Right renal pelvis (tissue), 4 donors: Measurements from ENCODE around the gene PTPRO. TPM values are rescaled to one million over a fixed set of nuclear protein-coding genes. Genes with fewer than 3 reads are reported as not detected.
A peak's percentile ranks its signal among the peaks of the same experiment; 100 is the strongest.

Experiments
- DNase-seq, 4 donors: peaks; one replicate each; pipeline ENCODE4 v3.0.0-alpha.2; 2013; ENCODE audit warnings: low read depth in 4 of 4, low spot score in 3 of 4, missing footprints in 1 of 4
- polyA plus RNA-seq, 4 donors: library from polyadenylated mRNA; unstranded; fragments of 120-200 nt; gene quantifications; one replicate each; pipeline ENCODE4 v1.2.1, GENCODE V29; 2013; ENCODE audit not compliant: insufficient read length in 4 of 4

Gene PTPRO
- polyA plus RNA-seq, 4 donors, result 198 to 277 (median 259) TPM

GRCh38 chr12:15520844-15521243, 198.5 kb downstream of the PTPRO start:
- no peak for DNase-seq

DNA sequence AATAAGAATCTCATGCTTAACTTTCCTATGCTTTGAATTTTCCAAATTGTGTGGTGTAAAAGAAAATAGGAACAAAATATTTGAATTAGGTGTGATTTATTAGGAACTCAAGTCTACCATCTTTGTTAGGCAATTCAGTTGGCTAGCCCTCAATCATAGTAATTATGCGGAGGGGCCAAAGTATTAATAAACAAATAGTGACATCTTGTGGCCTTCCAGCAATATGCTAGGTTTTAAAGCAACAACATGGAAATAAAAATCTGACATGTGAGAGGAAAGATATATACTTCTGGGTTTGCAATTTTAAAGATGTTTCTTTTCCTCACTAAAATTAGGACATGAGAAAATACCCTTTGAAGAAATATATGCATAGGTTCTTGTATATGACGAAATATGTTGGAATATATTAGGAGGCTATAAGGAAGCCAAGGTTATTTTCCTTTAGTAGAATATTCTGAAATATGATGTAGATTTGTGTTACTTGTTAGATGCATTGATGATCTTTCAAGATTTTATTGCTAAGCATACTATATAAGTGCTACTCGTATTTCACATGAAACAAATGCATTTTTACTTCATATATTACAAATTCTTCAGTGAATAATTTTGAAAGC, 200.4 kb downstream of the PTPRO start:
- peak in 3 of 4 donors; percentile 29 to 41 (median 38) for DNase-seq

DNA sequence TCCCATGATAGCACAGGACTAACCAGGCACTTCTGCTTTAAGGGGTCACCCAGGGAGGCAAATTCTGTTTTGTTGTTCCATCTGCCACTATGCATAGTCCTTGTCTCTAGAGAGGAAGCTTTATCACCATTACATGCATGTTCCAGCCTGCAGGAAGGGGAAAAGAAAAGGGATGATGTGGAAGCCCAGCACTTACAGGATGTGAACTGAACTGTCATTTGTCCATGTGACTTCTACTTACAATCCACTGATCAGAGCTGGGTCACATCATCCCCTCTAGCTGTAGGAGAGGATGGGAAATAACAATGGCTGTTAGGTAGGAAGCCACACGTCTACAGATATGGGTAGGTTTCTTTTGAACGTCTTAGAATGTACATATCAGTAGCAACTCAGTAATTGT, 203.1 kb downstream of the PTPRO start:
- no peak for DNase-seq

GRCh38 chr12:15526033-15526432, 203.7 kb downstream of the PTPRO start:
- DNase-seq, result no peak

GRCh38 chr12:15527201-15528080, 205.1 kb downstream of the PTPRO start:
- no peak for DNase-seq

- DNase-seq, result no peak
These were observed 206.4 kb downstream of the PTPRO start for GRCh38 chr12:15528666-15529065.

DNA sequence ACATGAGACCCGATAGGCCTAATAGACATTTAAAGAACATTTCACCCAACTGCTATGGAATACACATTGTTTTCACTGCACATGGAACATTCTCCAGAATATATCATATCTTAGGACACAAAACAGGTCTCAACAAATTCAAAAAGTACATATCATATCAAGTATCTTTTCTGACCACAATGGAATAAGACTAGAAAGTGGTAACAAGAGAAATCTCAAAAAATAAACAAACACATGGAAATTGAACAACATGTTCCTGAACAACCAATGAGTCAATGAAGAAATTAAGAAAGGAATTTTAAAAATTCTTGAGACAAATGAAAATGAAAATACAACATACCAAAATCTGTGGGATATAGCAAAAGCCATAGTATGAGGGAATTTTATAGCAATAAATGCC, 208.1 kb downstream of the PTPRO start:
- DNase-seq, result no peak

DNA sequence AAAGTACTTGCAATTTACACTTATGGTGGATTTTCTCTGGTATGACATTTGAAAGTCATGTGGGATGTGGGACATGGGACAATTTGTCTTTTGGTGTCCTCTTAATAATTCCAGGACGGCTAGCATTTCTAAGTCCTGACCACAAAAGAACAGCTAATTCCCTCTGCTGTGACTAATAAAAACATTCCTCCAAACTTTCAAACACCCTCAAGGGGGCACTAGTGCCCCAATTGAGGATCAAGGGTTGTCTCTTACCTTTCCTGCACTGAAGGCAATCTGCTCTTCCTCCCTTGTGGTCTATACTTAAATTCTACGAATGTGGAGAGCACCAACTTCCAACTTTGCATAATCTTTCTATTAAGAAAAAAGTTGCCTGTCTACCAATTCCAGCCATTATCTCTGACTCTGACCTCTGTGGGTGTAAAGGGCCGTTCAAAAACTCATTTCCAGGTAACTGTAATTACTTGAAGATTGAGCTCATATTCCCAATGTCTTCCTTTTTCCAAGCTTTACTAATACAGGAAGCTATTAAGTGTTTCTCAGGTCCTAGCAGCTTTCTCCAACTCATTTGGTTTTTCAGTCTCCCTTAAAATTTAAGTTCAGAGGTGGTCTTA, 210.2 kb downstream of the PTPRO start:
- DNase-seq, result peak in 1 of 4 donors; percentile 8

GRCh38 chr12:15534322-15534721, 212.0 kb downstream of the PTPRO start:
- no peak for DNase-seq

DNA sequence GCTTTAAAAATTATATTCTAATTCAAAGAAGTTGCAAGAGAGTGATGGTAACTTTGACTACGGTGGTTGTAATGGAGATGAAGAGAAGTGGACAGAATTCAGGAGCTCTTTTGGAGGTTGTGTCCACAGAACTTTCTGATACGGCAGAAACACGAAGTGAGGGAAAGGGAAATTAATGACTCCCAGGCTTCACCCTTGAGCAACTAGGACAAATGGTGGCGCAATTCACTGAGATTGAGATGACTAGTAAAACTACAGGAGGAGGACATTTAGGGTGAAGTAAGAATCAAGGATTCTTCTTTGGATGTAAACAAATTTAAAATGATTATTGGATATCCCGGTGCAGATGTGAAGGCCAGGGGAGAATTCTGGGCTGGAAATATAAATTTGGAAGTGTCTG, 212.6 kb downstream of the PTPRO start:
- no peak for DNase-seq

- DNase-seq, result no peak
These were observed 213.1 kb downstream of the PTPRO start for GRCh38 chr12:15535352-15535781.

- DNase-seq, result no peak
These were observed 214.1 kb downstream of the PTPRO start for GRCh38 chr12:15536446-15536845.

DNA sequence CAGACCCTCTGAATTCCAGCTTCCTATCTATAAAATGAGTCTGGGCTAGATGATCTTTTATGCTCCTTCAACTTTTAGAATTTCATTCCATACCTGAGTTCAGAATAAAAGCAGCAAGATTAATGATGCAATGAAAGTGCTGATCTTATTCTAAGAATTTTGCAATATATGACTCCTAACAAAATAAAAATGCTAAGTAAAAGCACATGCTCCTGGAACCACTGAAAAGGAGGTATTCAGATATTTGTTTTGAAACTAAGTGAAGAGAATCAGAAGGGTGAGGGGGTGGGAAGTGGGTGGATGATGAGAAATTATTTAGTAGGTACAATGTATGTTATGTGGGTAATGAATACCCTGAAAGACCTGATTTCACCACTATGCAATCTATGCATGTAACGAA, 216.6 kb downstream of the PTPRO start:
- DNase-seq, result no peak

DNA sequence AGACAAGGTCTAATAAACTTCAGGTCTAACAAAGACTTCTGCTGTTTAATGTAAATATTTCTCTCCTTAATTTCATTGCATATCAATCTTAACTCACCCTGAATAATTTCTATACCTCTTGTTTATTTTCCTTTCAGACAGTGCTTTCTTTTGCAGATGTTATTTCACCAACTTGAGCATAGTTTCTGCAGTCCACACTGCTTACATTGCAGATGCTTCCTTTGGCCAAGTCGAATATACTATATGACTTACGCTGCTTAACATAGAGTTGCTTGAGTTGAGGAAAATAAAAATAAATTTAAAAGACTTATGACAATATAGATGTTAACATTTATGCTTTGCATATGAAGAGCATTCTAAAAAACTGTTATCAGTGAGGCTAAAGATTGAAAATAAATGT, 217.7 kb downstream of the PTPRO start:
- DNase-seq, result no peak

DNA sequence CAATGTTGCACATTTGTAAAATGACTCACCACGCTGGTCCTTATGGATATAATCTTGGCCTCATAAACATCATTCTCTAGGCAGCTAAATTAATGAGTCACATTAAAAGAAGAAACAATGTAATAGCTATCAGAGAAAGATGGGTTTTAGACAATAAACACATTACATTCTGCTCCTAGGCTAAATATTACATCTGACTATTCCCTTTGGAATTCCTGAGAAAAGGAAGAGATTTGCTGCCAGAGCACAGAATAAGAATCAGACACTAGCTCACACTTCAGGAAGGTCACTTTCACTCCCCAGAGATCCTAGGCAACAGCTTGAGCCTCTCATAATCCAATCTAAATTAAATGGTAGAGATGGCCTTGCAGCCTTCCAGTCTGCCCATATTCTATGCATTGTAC, 218.2 kb downstream of the PTPRO start:
- no peak for DNase-seq

DNA sequence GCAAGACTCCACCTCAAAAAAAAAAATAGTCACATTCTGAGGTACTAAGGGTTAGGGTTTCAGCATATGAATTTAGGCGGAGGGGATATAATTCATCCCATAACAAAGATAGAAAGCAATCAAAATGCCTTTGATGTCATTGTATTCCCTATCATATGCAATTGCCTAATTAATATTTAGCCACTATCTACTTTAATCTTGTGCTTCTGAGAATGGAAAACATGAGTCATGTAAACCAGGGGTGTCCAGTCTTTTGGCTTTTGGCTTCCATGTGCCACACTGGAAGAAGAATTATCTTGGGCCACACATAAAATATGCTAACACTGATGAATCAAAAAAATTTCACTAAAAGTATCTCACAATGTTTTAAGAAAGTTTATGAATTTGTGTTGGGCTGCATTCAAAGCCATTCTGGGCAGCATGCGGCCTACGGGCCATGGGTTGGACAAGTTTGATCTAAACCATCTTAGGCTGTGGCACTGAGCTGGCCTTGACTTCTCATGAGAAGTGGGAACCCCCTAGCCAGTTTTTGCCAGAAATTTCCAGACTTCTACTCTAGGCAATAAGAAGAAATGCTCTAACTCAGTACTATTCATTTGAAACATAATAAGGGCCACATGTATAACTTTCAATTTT, 219.8 kb downstream of the PTPRO start:
- no peak for DNase-seq

GRCh38 chr12:15543347-15543746, 221.0 kb downstream of the PTPRO start:
- DNase-seq, result no peak

DNA sequence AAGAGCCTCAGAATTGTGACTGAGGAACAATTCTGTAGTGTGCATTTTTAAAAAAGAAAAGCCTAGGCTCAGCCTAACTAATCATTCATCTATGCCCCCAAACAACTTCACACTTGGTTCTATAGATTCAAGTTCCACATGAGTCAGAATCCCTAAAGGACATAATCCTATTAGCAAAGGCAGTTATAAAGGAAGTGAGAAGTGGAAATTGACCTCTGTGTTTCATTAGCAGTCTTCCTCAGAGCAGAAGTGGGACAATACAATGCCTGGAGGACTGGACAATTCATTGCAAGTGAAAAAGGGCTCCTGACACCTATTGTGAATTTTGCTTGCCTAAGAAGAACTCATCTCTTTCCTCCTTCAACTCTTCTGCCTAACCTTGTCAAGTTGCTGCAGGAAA, 222.3 kb downstream of the PTPRO start:
- DNase-seq, result no peak

GRCh38 chr12:15545334-15545733, 223.0 kb downstream of the PTPRO start:
- no peak for DNase-seq

DNA sequence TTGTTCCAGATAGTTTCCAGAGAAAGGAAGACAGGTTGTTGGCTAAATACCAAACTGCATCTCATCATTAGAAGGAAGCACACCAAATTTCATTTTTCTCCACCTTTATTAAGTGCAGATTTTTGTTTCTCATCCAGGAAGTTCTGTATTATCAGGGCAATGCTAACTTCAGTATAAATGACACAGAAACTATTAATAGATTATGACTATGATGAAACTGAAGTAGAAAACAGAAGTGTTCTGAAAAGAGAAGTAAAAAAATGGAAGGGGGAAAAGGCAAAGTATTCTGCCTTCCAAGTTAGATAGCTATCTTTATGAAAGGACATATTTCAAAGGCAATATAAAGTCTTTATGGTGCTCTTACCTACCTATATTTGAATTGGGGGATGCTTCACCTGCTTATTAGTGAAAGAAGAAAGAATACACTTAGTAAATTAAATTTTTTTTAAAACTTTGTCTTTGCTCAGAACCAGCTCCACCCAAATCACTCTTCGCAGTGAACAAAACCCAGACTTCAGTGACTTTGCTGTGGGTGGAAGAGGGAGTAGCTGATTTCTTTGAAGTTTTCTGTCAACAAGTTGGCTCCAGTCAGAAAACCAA, 223.9 kb downstream of the PTPRO start:
- no peak for DNase-seq

- DNase-seq, result no peak
These were observed 224.8 kb downstream of the PTPRO start for GRCh38 chr12:15547063-15547462.
